Measurements from ENCODE around the gene LSAMP.

DNA sequence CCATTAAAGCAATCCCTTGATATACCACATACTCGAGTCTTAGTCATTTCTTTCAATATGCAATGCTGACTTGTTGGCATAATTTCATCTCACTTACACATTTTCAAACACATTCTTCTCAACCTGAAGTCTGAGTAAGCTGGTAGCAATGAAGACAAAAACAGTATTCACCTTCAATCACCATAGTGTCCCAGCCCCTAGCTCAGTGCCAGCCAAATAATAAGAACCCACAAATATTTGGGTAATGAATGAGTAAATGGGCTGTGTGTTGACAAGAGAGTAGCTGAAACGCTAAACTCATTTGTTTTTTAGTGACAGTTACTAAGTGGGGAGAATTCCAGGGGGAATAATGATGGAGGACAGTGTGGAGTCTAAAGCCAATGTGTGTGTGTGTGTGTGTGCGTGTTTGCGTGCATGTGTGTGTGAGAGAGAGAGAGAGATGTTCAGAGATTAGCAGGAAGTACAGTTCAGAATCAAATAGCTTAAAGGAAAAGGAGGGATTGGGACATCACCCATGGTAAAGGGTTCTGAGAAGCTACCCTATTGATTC is 656.3 kb downstream of the LSAMP start:
- no peak for TF ChIP-seq ZNF772 (CRISPR knock-in tag; IDR thresholded peaks at IDR 0.05)
- TF ChIP-seq FOXJ3 (CRISPR knock-in tag; IDR thresholded peaks at IDR 0.05; ENCODE audit: borderline replicate concordance), result no peak
- TF ChIP-seq ZFY (CRISPR knock-in tag; IDR thresholded peaks at IDR 0.05), result no peak
- TF ChIP-seq, protein P1, sequence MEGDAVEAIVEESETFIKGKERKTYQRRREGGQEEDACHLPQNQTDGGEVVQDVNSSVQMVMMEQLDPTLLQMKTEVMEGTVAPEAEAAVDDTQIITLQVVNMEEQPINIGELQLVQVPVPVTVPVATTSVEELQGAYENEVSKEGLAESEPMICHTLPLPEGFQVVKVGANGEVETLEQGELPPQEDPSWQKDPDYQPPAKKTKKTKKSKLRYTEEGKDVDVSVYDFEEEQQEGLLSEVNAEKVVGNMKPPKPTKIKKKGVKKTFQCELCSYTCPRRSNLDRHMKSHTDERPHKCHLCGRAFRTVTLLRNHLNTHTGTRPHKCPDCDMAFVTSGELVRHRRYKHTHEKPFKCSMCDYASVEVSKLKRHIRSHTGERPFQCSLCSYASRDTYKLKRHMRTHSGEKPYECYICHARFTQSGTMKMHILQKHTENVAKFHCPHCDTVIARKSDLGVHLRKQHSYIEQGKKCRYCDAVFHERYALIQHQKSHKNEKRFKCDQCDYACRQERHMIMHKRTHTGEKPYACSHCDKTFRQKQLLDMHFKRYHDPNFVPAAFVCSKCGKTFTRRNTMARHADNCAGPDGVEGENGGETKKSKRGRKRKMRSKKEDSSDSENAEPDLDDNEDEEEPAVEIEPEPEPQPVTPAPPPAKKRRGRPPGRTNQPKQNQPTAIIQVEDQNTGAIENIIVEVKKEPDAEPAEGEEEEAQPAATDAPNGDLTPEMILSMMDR (CRISPR knock-in tag; IDR thresholded peaks at IDR 0.05), result no peak
- TF ChIP-seq EZH2 (conservative IDR thresholded peaks at IDR 0.05; ENCODE audit: low read depth, low read length), result no peak
- TF ChIP-seq, protein P2, sequence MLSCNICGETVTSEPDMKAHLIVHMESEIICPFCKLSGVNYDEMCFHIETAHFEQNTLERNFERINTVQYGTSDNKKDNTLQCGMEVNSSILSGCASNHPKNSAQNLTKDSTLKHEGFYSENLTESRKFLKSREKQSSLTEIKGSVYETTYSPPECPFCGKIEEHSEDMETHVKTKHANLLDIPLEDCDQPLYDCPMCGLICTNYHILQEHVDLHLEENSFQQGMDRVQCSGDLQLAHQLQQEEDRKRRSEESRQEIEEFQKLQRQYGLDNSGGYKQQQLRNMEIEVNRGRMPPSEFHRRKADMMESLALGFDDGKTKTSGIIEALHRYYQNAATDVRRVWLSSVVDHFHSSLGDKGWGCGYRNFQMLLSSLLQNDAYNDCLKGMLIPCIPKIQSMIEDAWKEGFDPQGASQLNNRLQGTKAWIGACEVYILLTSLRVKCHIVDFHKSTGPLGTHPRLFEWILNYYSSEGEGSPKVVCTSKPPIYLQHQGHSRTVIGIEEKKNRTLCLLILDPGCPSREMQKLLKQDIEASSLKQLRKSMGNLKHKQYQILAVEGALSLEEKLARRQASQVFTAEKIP (CRISPR knock-in tag; IDR thresholded peaks at IDR 0.05; ENCODE audit: borderline replicate concordance), result no peak
- TF ChIP-seq GABPB1 (CRISPR knock-in tag; IDR thresholded peaks at IDR 0.05), result no peak

Measured in HepG2 (cell line).